SK-N-MC (cell line): Measurements from ENCODE around the gene TUBB4B.

ENCODE experiments used
- EZH2 ChIP-seq: fragments of 200-600 bp; sonication (generic); IDR thresholded peaks from one replicate; pipeline ENCODE4 v1.6.1; 2017; ENCODE audit warnings: antibody characterized with exemption
- FOXP2 ChIP-seq: optimal IDR thresholded peaks from 2 replicates; pipeline ENCODE3; 2011; ENCODE audit warnings: mild to moderate bottlenecking, moderate library complexity; ENCODE audit not compliant: insufficient read depth; ENCODE audit errors: extremely low read length, control extremely low read depth
- POLR2AphosphoS5 ChIP-seq: IDR thresholded peaks from 2 replicates; pipeline ENCODE4 v1.6.1; 2012; ENCODE audit warnings: mild to moderate bottlenecking, low read depth, low read length, borderline replicate concordance

GRCh38 chr9:137213160-137214060 lies 27.7 kb upstream of the TUBB4B start:
- TF ChIP-seq POLR2AphosphoS5 (no peak), EZH2 (no peak), FOXP2 (no peak)
